NCI-H226 (cell line): ENCODE results near the gene AGXT.
"Not testable (repeated sequence)": the region's sequence is repeated elsewhere in the genome, so short reads cannot be mapped to it uniquely, and the experiment has no call there.

Source experiments
- DNase-seq: peaks from one replicate; pipeline ENCODE4 v3.0.0-alpha.2; 2015

AGXT gene

GRCh38 chr2:240840435-240841060, 28.1 kb upstream of the AGXT start:
- DNase-seq, result peak; percentile 39

DNA sequence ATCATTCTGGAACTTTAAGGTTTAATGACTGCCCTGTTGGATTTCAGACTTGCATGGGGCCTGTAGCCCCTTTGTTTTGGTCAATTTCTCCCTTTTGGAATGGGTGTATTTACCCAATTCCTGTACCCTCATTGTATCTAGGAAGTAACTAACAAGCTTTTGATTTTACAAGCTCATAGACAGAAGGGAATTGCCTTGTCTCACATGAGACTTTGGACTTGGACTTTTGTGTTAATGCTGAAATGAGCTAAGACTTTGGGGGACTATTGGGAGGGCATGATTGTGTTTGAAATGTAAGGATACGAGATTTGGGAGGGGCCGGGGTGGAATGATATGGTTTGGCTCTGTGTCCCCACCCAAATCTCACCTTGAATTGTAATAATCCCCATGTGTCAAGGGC, 22.3 kb upstream of the AGXT start:
- DNase-seq, result not testable (repeated sequence)

DNA sequence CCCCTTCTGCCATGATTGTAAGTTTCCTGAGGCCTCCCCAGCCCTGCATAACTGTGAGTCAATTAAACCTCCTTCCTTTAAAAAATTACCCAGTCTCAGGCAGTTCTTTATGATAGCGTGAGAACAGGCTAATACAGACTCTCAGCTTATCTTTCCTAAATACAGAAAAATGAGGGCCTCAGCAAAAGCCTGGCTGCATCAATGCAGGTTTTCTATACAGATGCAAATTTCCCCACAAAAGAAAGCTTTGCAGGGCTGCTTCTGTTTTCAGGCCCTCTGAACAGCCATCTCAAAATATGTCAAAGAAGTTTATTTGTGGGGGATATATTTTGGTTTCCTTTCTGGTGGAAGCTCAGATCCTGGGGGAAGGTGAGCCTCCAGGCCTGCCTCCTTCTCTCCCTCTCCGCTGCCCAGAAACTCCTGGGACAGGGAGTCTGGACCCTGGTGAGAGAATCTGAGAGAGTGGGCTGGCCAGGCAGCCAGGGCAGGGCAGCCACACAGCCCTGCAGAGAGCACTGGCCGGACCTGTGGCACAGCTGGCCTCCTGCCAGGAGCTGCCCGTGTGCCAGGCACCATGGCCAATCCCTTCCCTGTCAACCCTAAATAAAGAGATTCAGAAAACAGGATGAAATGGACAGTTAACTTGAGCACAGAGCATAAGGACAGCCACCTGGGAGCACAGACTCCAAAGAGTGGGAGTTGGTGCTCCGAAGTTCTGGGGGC, 21.6 kb upstream of the AGXT start:
- DNase-seq, result no peak

- no peak for DNase-seq
These were observed 20.8 kb upstream of the AGXT start for GRCh38 chr2:240847817-240848216.

GRCh38 chr2:240848900-240849680, 19.5 kb upstream of the AGXT start:
- no peak for DNase-seq

GRCh38 chr2:240850026-240850425, 18.6 kb upstream of the AGXT start:
- no peak for DNase-seq

GRCh38 chr2:240850756-240851077, 17.9 kb upstream of the AGXT start:
- DNase-seq, result no peak

- peak; percentile 29 for DNase-seq
These were observed 17.3 kb upstream of the AGXT start for GRCh38 chr2:240851078-240851991.

DNA sequence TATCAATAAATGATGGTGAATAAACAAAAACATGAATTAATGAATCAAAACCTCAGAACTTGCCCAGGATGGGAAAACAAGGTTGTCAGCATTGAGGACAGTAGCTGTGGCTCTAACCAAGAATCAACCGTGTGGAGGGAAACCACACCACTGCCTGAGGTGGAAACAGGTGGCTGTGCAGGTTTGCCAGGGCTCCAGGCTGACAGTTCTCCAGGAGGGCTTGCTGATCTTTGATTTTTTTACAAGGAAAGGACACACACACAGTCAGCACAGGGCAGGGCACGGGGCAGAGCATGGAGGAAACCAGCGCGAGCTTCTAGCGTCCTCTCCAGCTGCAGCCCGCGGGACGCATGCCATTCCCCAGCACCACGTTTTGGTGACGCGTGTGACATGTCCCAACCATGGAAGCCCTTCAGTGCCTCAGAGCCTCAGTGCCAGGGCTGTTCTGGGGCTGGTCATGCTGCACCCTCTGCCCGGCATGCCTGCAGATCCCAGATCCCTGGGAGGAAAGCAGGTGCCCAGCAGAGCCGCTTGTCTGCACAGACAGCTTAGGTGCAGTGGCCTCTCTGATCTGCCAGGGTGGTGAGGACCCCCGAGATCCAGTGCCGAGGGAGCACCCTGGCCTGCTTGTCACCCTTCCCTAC, 15.8 kb upstream of the AGXT start:
- DNase-seq, result no peak

GRCh38 chr2:240855670-240856069, 13.0 kb upstream of the AGXT start:
- no peak for DNase-seq

DNA sequence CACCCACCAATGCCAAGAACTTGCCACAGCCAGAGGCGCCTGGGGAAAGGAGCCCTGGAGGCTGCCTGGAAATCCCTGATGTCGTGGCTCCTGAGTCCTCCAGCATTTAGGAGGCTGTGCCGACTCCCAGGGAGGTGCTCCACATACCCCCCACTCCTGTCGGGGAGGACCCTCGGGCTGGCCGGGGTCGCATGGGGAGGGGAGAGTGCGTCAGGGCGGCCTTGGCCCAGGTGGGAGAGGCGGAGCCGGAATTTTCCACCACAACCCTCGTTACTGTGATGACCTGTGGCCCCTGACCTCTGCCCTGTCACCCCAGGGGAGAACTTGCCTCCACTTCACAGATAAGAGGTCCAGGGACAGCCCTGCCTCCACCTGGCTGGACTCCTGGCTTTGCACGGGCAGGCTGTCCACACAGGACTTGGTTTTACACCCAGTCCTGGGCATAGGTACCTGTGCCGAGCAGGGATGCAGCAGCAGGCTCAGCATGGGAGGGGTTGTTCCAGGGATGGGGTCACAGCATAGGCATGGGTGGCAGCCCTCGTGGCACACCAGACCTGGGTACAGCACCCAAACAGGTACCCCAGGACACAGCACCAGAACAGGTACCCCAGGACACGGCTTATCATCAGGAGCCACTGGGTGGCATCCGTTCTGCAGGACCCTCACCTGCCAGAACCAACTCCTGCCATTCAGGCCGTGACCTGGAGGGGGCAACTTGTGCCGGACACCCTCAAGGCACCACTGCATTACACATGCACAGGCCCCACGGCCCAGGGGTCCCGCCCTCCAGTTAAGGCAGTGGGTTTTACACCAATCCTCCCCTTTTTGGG, 12.3 kb upstream of the AGXT start:
- no peak for DNase-seq

DNA sequence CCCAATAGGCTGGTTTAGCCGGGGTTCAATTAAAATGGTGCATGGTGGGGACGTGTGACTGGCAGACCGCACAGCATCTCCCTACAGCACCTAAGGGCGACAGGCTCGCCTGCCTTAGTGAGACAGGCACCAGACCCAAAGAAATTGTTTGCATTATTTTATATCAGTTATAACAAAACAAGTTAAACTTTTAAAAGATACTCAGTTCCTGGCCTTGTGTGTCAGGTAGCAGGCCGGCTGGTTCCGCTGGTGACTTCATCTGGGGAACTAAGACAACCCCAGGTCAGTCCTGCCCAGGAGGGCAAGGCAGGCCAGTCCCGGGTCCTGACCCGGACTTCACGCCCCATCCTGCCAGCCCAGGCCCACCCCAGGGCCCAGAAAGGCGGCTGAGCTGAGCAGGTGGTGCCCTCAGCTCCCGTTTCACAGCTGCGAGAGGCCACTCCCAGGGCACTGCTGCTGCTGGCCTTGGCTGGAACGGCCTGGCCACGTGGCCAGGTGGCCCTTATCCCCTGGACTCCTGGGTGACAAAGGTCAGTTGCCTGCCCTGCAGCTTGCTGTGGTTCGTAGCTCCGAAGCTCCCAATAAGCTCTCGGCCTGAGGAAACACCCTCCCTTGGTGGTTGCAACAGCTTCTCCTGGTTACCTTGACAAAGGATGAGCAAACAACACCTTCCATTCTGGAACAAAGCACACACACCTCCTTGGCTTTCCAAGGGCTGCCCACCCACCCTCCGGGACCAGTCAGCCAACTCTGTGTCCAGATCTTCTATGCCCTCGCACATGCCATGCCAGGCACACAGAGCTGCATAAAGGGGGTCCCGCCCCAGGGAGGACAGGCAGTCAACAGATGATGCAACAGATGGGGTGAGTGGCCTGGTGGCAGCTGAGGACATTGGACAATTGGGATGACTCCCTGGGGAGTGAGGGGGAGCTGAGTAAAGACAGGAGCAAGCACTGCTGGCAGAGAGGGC, 11.3 kb upstream of the AGXT start:
- no peak for DNase-seq

DNA sequence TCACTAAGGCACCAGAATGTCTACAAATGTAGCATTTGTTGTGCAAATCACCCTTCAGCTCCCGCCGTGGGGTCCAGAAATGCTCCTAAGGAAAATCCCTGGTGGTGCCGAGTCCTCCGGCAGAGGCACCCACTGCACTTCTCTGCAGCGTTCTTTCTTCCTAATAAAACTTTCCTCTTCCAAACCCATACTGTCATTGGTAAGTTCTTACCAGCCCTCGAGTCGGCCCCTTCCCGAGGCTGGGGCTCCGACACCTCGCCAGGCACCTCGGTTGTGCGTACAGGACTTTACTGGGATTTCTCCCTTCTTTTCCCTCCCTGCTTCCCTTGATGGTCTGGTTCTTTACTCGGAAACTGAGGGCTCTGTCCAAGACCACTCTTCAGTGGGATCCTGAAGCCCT, 10.3 kb upstream of the AGXT start:
- DNase-seq, result no peak

DNA sequence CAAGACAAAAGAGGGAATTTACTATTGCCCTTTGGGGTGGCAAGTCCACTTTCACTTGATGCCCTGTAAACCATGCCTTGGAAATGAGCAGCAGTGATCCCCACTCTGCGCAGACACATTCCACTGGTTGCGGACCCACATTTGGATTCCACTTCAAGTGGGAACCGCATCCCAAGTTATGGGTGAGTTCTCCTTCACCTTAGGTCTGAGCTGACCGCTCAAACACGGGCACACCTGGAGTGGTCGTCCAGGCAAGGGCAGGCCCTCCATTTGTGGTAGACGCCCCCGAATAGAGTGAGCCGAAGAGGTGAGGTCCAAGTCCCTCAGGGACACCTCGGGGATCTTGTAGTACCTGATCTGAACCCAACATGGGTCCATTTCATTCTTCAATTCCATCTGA, 9.8 kb upstream of the AGXT start:
- DNase-seq, result no peak

DNA sequence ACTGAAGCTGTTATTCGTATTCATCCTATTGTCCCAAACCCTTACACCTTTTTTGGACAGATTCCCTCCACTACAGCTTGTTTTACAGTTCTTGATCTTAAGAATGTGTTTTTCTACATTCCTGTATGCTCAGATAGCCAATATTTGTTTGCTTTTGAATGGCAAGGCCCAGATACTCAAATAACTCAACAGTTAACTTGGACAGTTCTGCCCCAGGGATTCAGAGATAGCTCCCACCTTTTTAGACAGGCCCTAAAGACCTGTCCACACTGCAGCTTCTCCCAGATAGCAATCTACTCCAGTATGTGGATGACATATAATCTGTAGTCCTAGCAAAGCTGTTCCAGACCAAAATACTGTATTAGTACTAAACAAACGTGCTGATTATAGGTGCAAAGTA, 7.1 kb upstream of the AGXT start:
- DNase-seq, result no peak

GRCh38 chr2:240864475-240864874, 4.1 kb upstream of the AGXT start:
- no peak for DNase-seq

DNA sequence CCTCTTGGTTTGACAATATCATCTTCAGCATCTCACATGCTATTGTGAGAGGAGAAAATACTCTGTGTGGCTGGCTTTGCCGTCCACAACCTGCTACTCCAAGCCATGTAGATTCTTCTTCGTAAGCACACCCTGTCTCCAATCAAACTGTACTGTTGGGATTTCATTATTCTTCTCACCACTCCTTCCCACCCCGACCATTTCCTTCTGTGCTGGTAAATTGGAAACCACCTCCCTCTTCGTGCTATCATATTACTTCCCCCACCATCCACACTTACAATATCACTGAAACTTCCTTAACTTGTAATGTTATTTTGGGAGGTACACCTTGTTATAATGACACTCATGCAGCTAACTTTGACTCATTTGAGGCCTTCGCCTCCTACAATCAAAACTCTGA, 3.2 kb upstream of the AGXT start:
- DNase-seq, result no peak

DNA sequence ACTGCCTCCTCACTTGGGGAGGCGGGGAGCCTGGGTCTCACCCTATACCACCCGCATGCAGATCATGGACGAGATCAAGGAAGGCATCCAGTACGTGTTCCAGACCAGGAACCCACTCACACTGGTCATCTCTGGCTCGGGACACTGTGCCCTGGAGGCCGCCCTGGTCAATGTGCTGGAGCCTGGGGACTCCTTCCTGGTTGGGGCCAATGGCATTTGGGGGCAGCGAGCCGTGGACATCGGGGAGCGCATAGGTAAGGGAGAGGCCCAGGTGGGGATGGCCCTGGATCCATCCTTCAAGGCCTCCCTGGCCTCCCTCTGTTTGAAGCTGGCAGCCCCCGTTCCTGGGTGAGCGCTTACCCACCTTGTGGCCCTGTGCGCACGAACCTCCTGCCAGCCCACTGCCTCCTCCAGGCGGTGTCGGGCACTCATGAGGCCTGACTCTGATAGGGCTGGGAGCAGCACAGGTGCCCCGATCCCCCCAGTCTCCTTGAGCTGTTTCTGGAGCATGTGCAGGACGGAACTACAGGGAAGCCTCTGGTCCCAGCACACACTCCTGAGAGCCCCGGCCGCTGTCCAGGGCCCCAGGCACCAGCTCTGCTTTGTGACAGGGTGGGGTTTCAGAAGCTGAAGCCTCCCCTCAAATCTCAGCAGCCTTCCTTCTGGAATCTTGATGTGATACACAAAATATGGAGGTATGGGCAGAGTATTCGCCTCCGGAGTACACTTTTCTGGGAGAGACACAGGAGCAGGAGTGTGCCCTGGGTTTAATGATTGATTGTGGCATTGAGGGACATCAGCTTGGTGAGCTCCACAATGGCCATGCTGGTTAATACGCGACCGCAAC, 708 bp downstream of the AGXT start:
- DNase-seq, result no peak
